ENCODE measurements around the gene G0S2.

- TF ChIP-seq CTCF (IDR thresholded peaks at IDR 0.05; ENCODE audit: low read length) (no peak), EZH2 (IDR thresholded peaks at IDR 0.05; ENCODE audit: borderline replicate concordance, low read length) (no peak)
Observed at GRCh38 chr1:209714338-209714737, 39.1 kb downstream of the G0S2 start.

Data from OCI-LY1 (cell line).